H1 (cell line): Measurements from ENCODE around the gene CHMP4A. TPM values are rescaled to one million over a fixed set of nuclear protein-coding genes. Genes with fewer than 3 reads are reported as not detected.

Experiments used
- CTCF ChIA-PET: fragments of 300-600 bp; sonication (Branson Sonifier 250); formaldehyde crosslinking; loops from one replicate; lab custom pipeline; 2021; ENCODE audit not compliant: partially characterized antibody; lab: Charles Lee
- POLR2A ChIA-PET: fragments of 300-600 bp; sonication (Branson Sonifier 250); formaldehyde crosslinking; loops from one replicate; lab custom pipeline; 2021; ENCODE audit warnings: inconsistent platforms; ENCODE audit not compliant: partially characterized antibody; lab: Charles Lee
- DNase-seq, 2 experiments: peaks; one replicate each; pipeline versions ENCODE4 v3.0.0 to v3.0.0-alpha.2; 2010 to 2022; ENCODE audit warnings: low spot score in 2 of 2, low read depth in 1 of 2, mixed read lengths in 1 of 2
- FAIRE-seq: peaks from 2 replicates; lab custom pipeline; 2011; peaks lifted over from hg19 to GRCh38; lab: Jason Lieb, UNC
- H2AFZ ChIP-seq: 2 replicates; pipeline ENCODE4 v1.8.1; 2012; ENCODE audit warnings: low read length, inconsistent platforms
- H2AK5ac ChIP-seq: 2 replicates; pipeline ENCODE4 v1.6.1; 2013; ENCODE audit warnings: low read depth, low read length
- H2BK120ac ChIP-seq: replicated peaks from 2 replicates; pipeline ENCODE3; 2013; ENCODE audit warnings: low read depth, low read length, inconsistent platforms
- H2BK12ac ChIP-seq: 2 replicates; pipeline ENCODE4 v1.6.1; 2013; ENCODE audit warnings: low read depth, low read length
- H2BK15ac ChIP-seq: 2 replicates; pipeline ENCODE4 v1.6.1; 2013; ENCODE audit warnings: low read length
- H2BK20ac ChIP-seq: 2 replicates; pipeline ENCODE4 v1.6.1; 2013; ENCODE audit warnings: low read length
- H2BK5ac ChIP-seq: 2 replicates; pipeline ENCODE4 v1.6.1; 2013; ENCODE audit warnings: low read depth, low read length
- H3K14ac ChIP-seq: 2 replicates; pipeline ENCODE4 v1.6.1; 2013; ENCODE audit warnings: inconsistent platforms; ENCODE audit not compliant: insufficient read length
- H3K18ac ChIP-seq: 2 replicates; pipeline ENCODE4 v1.6.1; 2013; ENCODE audit warnings: low read length; ENCODE audit errors: extremely low read depth
- H3K23ac ChIP-seq: 2 replicates; pipeline ENCODE4 v1.6.1; 2013; ENCODE audit warnings: inconsistent platforms; ENCODE audit not compliant: insufficient read length
- H3K23me2 ChIP-seq: 2 replicates; pipeline ENCODE4 v1.6.1; 2013; ENCODE audit warnings: low read depth, low read length
- H3K27ac ChIP-seq: 2 replicates; pipeline ENCODE4 v1.6.1; 2011; ENCODE audit warnings: low read depth, low read length, inconsistent platforms
- H3K27me3 ChIP-seq, 4 experiments: replicated peaks in 1 of 4; 1 replicate in 1 of 4; 2 replicates in 3 of 4; pipeline versions ENCODE4 v1.6.1 to v1.8.1; 2011 to 2013; ENCODE audit warnings: low read length in 3 of 4, mild to moderate bottlenecking in 3 of 4, inconsistent platforms in 2 of 4, mixed read lengths in 2 of 4, moderate library complexity in 1 of 4; ENCODE audit not compliant: control insufficient read depth in 3 of 4, insufficient read depth in 3 of 4; ENCODE audit errors: extremely low read depth in 1 of 4
- H3K36me3 ChIP-seq, 4 experiments: 2 replicates each; pipeline versions ENCODE4 v1.6.1 to v1.8.1; 2011 to 2013; ENCODE audit warnings: mild to moderate bottlenecking in 4 of 4, low read length in 3 of 4, moderate library complexity in 2 of 4, control low read depth in 1 of 4, inconsistent platforms in 1 of 4; ENCODE audit not compliant: insufficient read depth in 4 of 4, control insufficient read depth in 2 of 4
- H3K4ac ChIP-seq: replicated peaks from 2 replicates; pipeline ENCODE3; 2013; ENCODE audit warnings: low read length, low read depth, mixed read lengths, inconsistent platforms; ENCODE audit not compliant: insufficient read length
- H3K4me1 ChIP-seq, 4 experiments: replicated peaks in 1 of 4; 1 replicate in 1 of 4; 2 replicates in 3 of 4; pipeline versions ENCODE4 v1.6.1 to v1.8.1; 2011 to 2013; ENCODE audit warnings: low read length in 3 of 4, inconsistent platforms in 2 of 4, mixed read lengths in 1 of 4; ENCODE audit not compliant: insufficient read depth in 4 of 4, control insufficient read depth in 3 of 4
- H3K4me2 ChIP-seq, 2 experiments: 2 replicates each; pipeline versions ENCODE4 v1.6.1 to v1.8.1; 2011 to 2013; ENCODE audit warnings: low read depth in 2 of 2, low read length in 2 of 2, control low read depth in 1 of 2, inconsistent platforms in 1 of 2, mild to moderate bottlenecking in 1 of 2; ENCODE audit not compliant: insufficient read depth in 1 of 2
- H3K4me3 ChIP-seq, 4 experiments: fragments of 200-600, 300-600 bp in 1 of 4; sonication (generic), shearing (Covaris generic), sonication (Bioruptor Twin) in 1 of 4; 2 replicates each; pipeline versions ENCODE4 v1.5.1 to v1.8.1; 2011 to 2016; ENCODE audit warnings: low read length in 4 of 4, low read depth in 3 of 4, control low read depth in 2 of 4, inconsistent platforms in 2 of 4, mild to moderate bottlenecking in 2 of 4, mixed read lengths in 1 of 4, moderate library complexity in 1 of 4; ENCODE audit not compliant: insufficient read depth in 2 of 4; ENCODE audit errors: extremely low read depth in 1 of 4
- H3K56ac ChIP-seq: replicated peaks from 2 replicates; pipeline ENCODE3; 2013; ENCODE audit warnings: low read depth, mild to moderate bottlenecking, mixed read lengths, low read length, inconsistent platforms; ENCODE audit not compliant: insufficient read length
- H3K79me1 ChIP-seq: 2 replicates; pipeline ENCODE4 v1.6.1; 2013; ENCODE audit warnings: low read depth, low read length, control low read depth
- H3K79me2 ChIP-seq, 2 experiments: 2 replicates each; pipeline versions ENCODE4 v1.6.1 to v1.8.1; 2012 to 2013; ENCODE audit warnings: low read length in 2 of 2, mild to moderate bottlenecking in 2 of 2, inconsistent platforms in 1 of 2; ENCODE audit not compliant: insufficient read depth in 2 of 2, control insufficient read depth in 1 of 2
- H3K9ac ChIP-seq, 4 experiments: replicated peaks in 1 of 4; 1 replicate in 1 of 4; 2 replicates in 3 of 4; pipeline versions ENCODE4 v1.6.1 to v1.8.1; 2011 to 2013; ENCODE audit warnings: low read depth in 3 of 4, low read length in 3 of 4, control low read depth in 2 of 4, mild to moderate bottlenecking in 2 of 4, moderate library complexity in 2 of 4, inconsistent platforms in 1 of 4; ENCODE audit errors: extremely low read depth in 1 of 4
- H3K9me3 ChIP-seq, 2 experiments: 2 replicates each; pipeline versions ENCODE4 v1.6.1 to v1.8.1; 2012 to 2013; ENCODE audit warnings: mild to moderate bottlenecking in 2 of 2, moderate library complexity in 2 of 2, control low read depth in 1 of 2, inconsistent platforms in 1 of 2, low read depth in 1 of 2, low read length in 1 of 2, mixed read lengths in 1 of 2; ENCODE audit not compliant: insufficient read depth in 2 of 2
- H4K20me1 ChIP-seq, 2 experiments: replicated peaks in 1 of 2; 2 replicates each; pipeline versions ENCODE3 to v1.8.1; 2011 to 2013; ENCODE audit warnings: inconsistent platforms in 2 of 2, low read length in 2 of 2, mild to moderate bottlenecking in 1 of 2; ENCODE audit not compliant: insufficient read depth in 2 of 2, control insufficient read depth in 1 of 2
- H4K5ac ChIP-seq: 2 replicates; pipeline ENCODE4 v1.6.1; 2013; ENCODE audit warnings: low read length, low read depth, mixed read lengths, inconsistent platforms; ENCODE audit not compliant: insufficient read length
- H4K8ac ChIP-seq: 2 replicates; pipeline ENCODE4 v1.8.0; 2013; ENCODE audit warnings: mild to moderate bottlenecking, moderate library complexity, low read length, inconsistent platforms; ENCODE audit not compliant: insufficient read depth; ENCODE audit errors: extremely low read depth
- H4K91ac ChIP-seq: replicated peaks from 2 replicates; pipeline ENCODE3; 2013; ENCODE audit warnings: low read length, mixed read lengths, inconsistent platforms; ENCODE audit not compliant: insufficient read length
- JUN ChIP-seq: IDR thresholded peaks from 2 replicates; pipeline ENCODE4 v1.6.1; 2011; ENCODE audit warnings: low read depth, mild to moderate bottlenecking, improper control_type of control experiment, low read length
- POLR2A ChIP-seq, 2 experiments: IDR thresholded peaks; 1 replicate in 1 of 2; 2 replicates in 1 of 2; pipeline ENCODE4 v1.6.1; 2011; ENCODE audit warnings: low read depth in 2 of 2, low read length in 2 of 2, mild to moderate bottlenecking in 2 of 2; ENCODE audit errors: control extremely low read depth in 1 of 2
- WGBS, 2 experiments: shearing (Covaris generic) in 1 of 2; methylation state at CpG; one replicate each; pipeline versions ENCODE4 v1.1.6 to v1.1.7; 2013 to 2015; ENCODE audit warnings: low lambda C conversion rate in 2 of 2, mixed read lengths in 2 of 2, inconsistent platforms in 1 of 2, low coverage in 1 of 2, missing lambda C conversion rate in 1 of 2; ENCODE audit not compliant: insufficient replicate concordance in 2 of 2, insufficient coverage in 1 of 2, insufficient read length in 1 of 2; ENCODE audit errors: extremely low coverage in 1 of 2, missing lambda C conversion rate in 1 of 2; 5-methylcytosine and 5-hydroxymethylcytosine counted together
- polyA plus RNA-seq, 7 experiments: library from polyadenylated mRNA; depleted of rRNA in 3 of 7; stranded (reverse) in 5 of 7; unstranded in 2 of 7; fragments of >200 nt in 5 of 7; fragments of 200-250 nt in 2 of 7; gene quantifications; 1 replicate in 5 of 7; 2 replicates in 1 of 7; 4 replicates in 1 of 7; pipeline versions ENCODE4 v1.2.1 to v1.2.3, GENCODE V29; 2011 to 2013; ENCODE audit warnings: missing spikeins in 2 of 7, mixed read lengths in 2 of 7
- total RNA-seq: library from RNA; stranded (reverse); fragmentation: NEBNext Ultra II Directional; extraction: Animal tissue kit (Norgen Biotek cat#: 25700); gene quantifications from 2 replicates; pipeline ENCODE4 v1.2.1, GENCODE V29; 2021

The CHMP4A gene
- total and polyA plus RNA-seq, 2 of the 8 experiments (the other 6 are each of a cell fraction or from before 2014, with no cell fraction given) = 32.9 to 37.6 TPM

DNA sequence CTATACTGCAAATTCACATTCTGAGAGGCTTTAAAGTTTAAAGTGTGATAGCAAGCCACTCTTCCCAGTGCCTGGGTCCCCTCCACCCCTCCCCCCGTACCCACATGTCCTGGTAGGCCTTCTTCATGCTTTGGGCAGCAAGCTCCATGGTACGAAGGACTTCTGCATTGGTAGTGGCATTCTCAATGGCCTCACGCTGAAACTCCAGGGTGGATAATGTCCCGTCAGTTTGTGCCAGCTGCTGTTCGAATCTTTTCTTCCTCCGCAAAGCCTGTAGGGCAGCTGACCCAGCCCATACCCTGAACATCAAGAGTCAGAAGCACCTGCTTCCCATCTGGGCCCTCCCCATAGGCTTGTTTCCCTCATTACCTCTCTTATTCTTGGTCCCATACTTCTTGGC is 2.0 kb downstream of the CHMP4A start:
- H4K91ac ChIP-seq = no peak overlapping the region
- H3K27me3 ChIP-seq = no peaks in the 10 kb centered on the region

More for the DNA sequence above, 2.0 kb downstream of the CHMP4A start:
- Histone ChIP-seq H3K4ac (no peak overlapping the region), H3K27ac (no peak overlapping the region), H3K4me2 (no peak overlapping the region), H2BK12ac (no peak overlapping the region), H2BK120ac (no peak overlapping the region), H4K8ac (no peak overlapping the region), H3K9ac (no peak overlapping the region; a peak in 1 of 7 replicates), H3K56ac (no peak overlapping the region), H3K36me3 (peaks cover 17 to 36% (median 29%) of the 10 kb centered on the region in 4 experiments; a peak in 7 of 8 replicates), H4K20me1 (no peaks in the 10 kb centered on the region), H3K79me1 (no peaks in the 10 kb centered on the region), H4K5ac (no peak overlapping the region), H3K23ac (no peak overlapping the region), H3K79me2 (peaks cover 0 to 3% of the 10 kb centered on the region in 2 experiments; a peak in 1 of 4 replicates), H3K14ac (no peak overlapping the region), H2BK5ac (no peak overlapping the region), H3K18ac (no peak overlapping the region), H2BK20ac (no peak overlapping the region), H3K23me2 (peaks cover 8% of the 10 kb centered on the region), H3K4me1 (peaks cover 0 to 5% (median 2%) of the 10 kb centered on the region in 4 experiments; a peak in 1 of 7 replicates), H2AFZ (no peak overlapping the region), H3K4me3 (no peak overlapping the region), H2BK15ac (no peak overlapping the region), H3K9me3 (no peaks in the 10 kb centered on the region), H2AK5ac (no peak overlapping the region)
- POLR2A ChIA-PET = interaction anchor here (0.9 to 11.1 kb wide), 5 partner anchors 12 to 42 kb away, joined by 3 to 119 read pairs (median 22); partner anchors contain the start of genes IPO4 and TM9SF1
- CTCF ChIA-PET = interaction anchor here (0.9 kb wide), 1 partner anchor 59 kb away, joined by 3 read pairs; no protein-coding TSS in a partner anchor
- TF ChIP-seq POLR2A (IDR thresholded peaks at IDR 0.05; ENCODE audit: control extremely low read depth in 1 of 2, low read depth in 2 of 2, low read length in 2 of 2) (peak in 1 of 2 experiments; percentile 29; a peak in 1 of 3 replicates), JUN (no peak)
- no peak for FAIRE-seq
- 89% methylated on average over 6 of the region's 6 CpGs; no CpG with 5 or more reads in 1 of the 2 experiments for WGBS, 2 experiments
- no peak for DNase-seq
